ENCODE results near the gene CHKA.

CHKA gene

DNA sequence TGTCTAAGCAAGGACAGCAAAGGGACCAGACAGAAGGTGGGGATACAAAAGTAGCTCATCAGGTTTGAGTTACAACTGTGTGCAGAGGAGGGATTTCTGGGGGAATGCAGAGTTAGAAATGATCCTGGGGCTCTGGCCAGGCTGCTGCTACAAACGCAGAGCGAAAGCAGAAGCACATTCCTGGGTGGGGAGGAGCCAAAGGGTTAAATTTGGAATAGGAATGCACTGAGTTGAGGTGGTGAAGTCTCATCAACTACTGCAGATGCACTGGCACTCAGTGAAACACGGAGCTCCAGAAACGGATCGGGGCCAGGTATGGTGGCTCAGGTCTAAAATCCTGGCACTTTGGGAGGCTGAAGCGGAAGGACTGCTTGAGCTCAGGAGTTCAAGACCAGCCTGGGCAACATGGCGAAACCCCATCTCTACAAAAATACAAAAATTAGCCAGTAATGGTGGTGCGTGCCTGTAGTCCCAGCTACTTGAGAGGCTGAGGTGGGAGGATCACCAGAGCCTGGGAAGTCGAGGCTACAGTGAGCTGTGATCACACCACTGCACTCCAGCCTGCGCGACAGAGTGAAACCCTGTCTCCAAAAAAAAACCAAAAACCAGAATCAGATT lies 3.2 kb downstream of the CHKA start:
- H3K36me3 ChIP-seq (ENCODE audit: control insufficient read depth in 2 of 2, insufficient read depth in 2 of 2, low read length in 2 of 2), result peaks cover 0 to 2% of the 10 kb centered on the region in 2 donors
- H3K4me3 ChIP-seq (ENCODE audit: low read length in 2 of 2), result no peak overlapping the region
- peaks cover 30 to 34% of the 10 kb centered on the region in 2 donors for H3K4me1 ChIP-seq (ENCODE audit: control insufficient read depth in 2 of 2, insufficient read depth in 2 of 2, low read length in 2 of 2)
- peak overlapping the region; percentile 62 to 79 for H3K27ac ChIP-seq (ENCODE audit: low read depth in 2 of 2, low read length in 2 of 2)
- peak overlapping the region in 1 of 2 donors; percentile 91 for H3K9ac ChIP-seq (ENCODE audit: low read depth in 1 of 2, low read length in 2 of 2)
- H3K27me3 ChIP-seq (ENCODE audit: control insufficient read depth in 2 of 2, insufficient read depth in 2 of 2, low read length in 2 of 2), result no peaks in the 10 kb centered on the region
- H3K9me3 ChIP-seq (ENCODE audit: control insufficient read depth in 2 of 2, low read length in 2 of 2), result no peaks in the 10 kb centered on the region

DNA sequence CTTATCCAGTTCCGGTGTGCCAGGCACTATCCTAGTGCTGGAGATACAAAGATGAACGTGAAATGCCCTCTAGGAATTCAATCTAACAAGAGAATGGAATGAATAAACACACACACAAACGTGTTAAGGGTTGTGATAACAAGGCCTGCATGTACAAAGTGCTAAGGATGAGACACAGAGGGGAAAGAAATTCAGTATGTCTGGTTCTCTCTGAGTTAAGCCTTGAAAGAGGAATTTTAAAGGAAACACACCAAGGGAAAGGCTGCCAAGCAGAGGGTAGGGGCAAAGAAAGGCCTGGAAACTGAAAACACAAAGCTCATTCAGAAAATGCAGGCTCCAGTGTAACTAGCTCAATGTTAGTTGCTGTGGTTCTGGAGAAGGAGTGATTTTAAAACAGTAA lies 4.2 kb downstream of the CHKA start:
- H3K9ac ChIP-seq (ENCODE audit: low read depth in 1 of 2, low read length in 2 of 2), result peak overlapping the region; percentile 2 to 50
- H3K9me3 ChIP-seq (ENCODE audit: control insufficient read depth in 2 of 2, low read length in 2 of 2), result no peaks in the 10 kb centered on the region
- H3K4me3 ChIP-seq (ENCODE audit: low read length in 2 of 2), result no peak overlapping the region
- H3K27me3 ChIP-seq (ENCODE audit: control insufficient read depth in 2 of 2, insufficient read depth in 2 of 2, low read length in 2 of 2), result no peaks in the 10 kb centered on the region
- H3K4me1 ChIP-seq (ENCODE audit: control insufficient read depth in 2 of 2, insufficient read depth in 2 of 2, low read length in 2 of 2), result peaks cover 26 to 28% of the 10 kb centered on the region in 2 donors
- H3K36me3 ChIP-seq (ENCODE audit: control insufficient read depth in 2 of 2, insufficient read depth in 2 of 2, low read length in 2 of 2), result peaks cover 0 to 2% of the 10 kb centered on the region in 2 donors
- peak overlapping the region; percentile 5 to 41 for H3K27ac ChIP-seq (ENCODE audit: low read depth in 2 of 2, low read length in 2 of 2)

- Histone ChIP-seq H3K4me1 (ENCODE audit: control insufficient read depth in 2 of 2, insufficient read depth in 2 of 2, low read length in 2 of 2) (peaks cover 23 to 24% of the 10 kb centered on the region in 2 donors), H3K4me3 (ENCODE audit: low read length in 2 of 2) (no peak overlapping the region), H3K36me3 (ENCODE audit: control insufficient read depth in 2 of 2, insufficient read depth in 2 of 2, low read length in 2 of 2) (peaks cover 0 to 2% of the 10 kb centered on the region in 2 donors), H3K9ac (ENCODE audit: low read depth in 1 of 2, low read length in 2 of 2) (no peak overlapping the region), H3K27ac (ENCODE audit: low read depth in 2 of 2, low read length in 2 of 2) (peak overlapping the region; percentile 48 to 49), H3K9me3 (ENCODE audit: control insufficient read depth in 2 of 2, low read length in 2 of 2) (no peaks in the 10 kb centered on the region), H3K27me3 (ENCODE audit: control insufficient read depth in 2 of 2, insufficient read depth in 2 of 2, low read length in 2 of 2) (no peaks in the 10 kb centered on the region)
Measured at GRCh38 chr11:68116126-68116525, 5.1 kb downstream of the CHKA start.

GRCh38 chr11:68115285-68115684 lies 5.9 kb downstream of the CHKA start:
- no peaks in the 10 kb centered on the region for H3K9me3 ChIP-seq (ENCODE audit: control insufficient read depth in 2 of 2, low read length in 2 of 2)

DNA sequence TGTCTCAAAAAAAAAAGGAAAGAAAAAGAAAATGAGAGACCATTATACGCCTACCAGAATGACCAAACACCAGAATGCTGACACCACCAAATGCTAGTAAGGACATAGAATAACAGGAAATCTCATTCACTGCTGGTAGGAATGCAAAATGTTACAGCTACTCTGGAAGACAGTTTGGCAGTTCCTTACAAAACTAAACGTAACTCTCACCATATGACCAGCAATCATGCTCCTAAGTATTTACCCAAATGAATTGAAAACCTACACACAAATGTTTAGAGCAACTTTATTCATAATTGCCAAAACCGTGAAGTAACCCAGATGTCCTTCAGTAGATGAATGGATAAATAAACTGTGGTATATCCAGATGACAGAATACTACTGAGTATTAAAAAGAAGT lies 7.2 kb downstream of the CHKA start:
- Histone ChIP-seq H3K27ac (ENCODE audit: low read depth in 2 of 2, low read length in 2 of 2) (peak overlapping the region in 1 of 2 donors; percentile 17), H3K9me3 (ENCODE audit: control insufficient read depth in 2 of 2, low read length in 2 of 2) (no peaks in the 10 kb centered on the region), H3K27me3 (ENCODE audit: control insufficient read depth in 2 of 2, insufficient read depth in 2 of 2, low read length in 2 of 2) (no peaks in the 10 kb centered on the region)

More at GRCh38 chr11:68115285-68115684, 5.9 kb downstream of the CHKA start:
- H3K27me3 ChIP-seq (ENCODE audit: control insufficient read depth in 2 of 2, insufficient read depth in 2 of 2, low read length in 2 of 2), result no peaks in the 10 kb centered on the region
- no peak overlapping the region for H3K27ac ChIP-seq (ENCODE audit: low read depth in 2 of 2, low read length in 2 of 2)
- peaks cover 0 to 2% of the 10 kb centered on the region in 2 donors for H3K36me3 ChIP-seq (ENCODE audit: control insufficient read depth in 2 of 2, insufficient read depth in 2 of 2, low read length in 2 of 2)
- peaks cover 23 to 24% of the 10 kb centered on the region in 2 donors for H3K4me1 ChIP-seq (ENCODE audit: control insufficient read depth in 2 of 2, insufficient read depth in 2 of 2, low read length in 2 of 2)
- no peak overlapping the region for H3K4me3 ChIP-seq (ENCODE audit: low read length in 2 of 2)
- no peak overlapping the region for H3K9ac ChIP-seq (ENCODE audit: low read depth in 1 of 2, low read length in 2 of 2)

GRCh38 chr11:68107689-68108088 lies 13.5 kb downstream of the CHKA start:
- no peaks in the 10 kb centered on the region for H3K27me3 ChIP-seq (ENCODE audit: control insufficient read depth in 2 of 2, insufficient read depth in 2 of 2, low read length in 2 of 2)
- no peak overlapping the region for H3K4me3 ChIP-seq (ENCODE audit: low read length in 2 of 2)
- no peaks in the 10 kb centered on the region for H3K9me3 ChIP-seq (ENCODE audit: control insufficient read depth in 2 of 2, low read length in 2 of 2)
- peak overlapping the region; percentile 63 to 77 for H3K27ac ChIP-seq (ENCODE audit: low read depth in 2 of 2, low read length in 2 of 2)
- H3K36me3 ChIP-seq (ENCODE audit: control insufficient read depth in 2 of 2, insufficient read depth in 2 of 2, low read length in 2 of 2), result no peaks in the 10 kb centered on the region
- peaks cover 19 to 27% of the 10 kb centered on the region in 2 donors for H3K4me1 ChIP-seq (ENCODE audit: control insufficient read depth in 2 of 2, insufficient read depth in 2 of 2, low read length in 2 of 2)
- peak overlapping the region in 1 of 2 donors; percentile 58 for H3K9ac ChIP-seq (ENCODE audit: low read depth in 1 of 2, low read length in 2 of 2)

More for the DNA sequence above, 7.2 kb downstream of the CHKA start:
- no peak overlapping the region for H3K9ac ChIP-seq (ENCODE audit: low read depth in 1 of 2, low read length in 2 of 2)
- peaks cover 0 to 2% of the 10 kb centered on the region in 2 donors for H3K36me3 ChIP-seq (ENCODE audit: control insufficient read depth in 2 of 2, insufficient read depth in 2 of 2, low read length in 2 of 2)
- H3K4me3 ChIP-seq (ENCODE audit: low read length in 2 of 2), result no peak overlapping the region
- H3K4me1 ChIP-seq (ENCODE audit: control insufficient read depth in 2 of 2, insufficient read depth in 2 of 2, low read length in 2 of 2), result peaks cover 18 to 23% of the 10 kb centered on the region in 2 donors

DNA sequence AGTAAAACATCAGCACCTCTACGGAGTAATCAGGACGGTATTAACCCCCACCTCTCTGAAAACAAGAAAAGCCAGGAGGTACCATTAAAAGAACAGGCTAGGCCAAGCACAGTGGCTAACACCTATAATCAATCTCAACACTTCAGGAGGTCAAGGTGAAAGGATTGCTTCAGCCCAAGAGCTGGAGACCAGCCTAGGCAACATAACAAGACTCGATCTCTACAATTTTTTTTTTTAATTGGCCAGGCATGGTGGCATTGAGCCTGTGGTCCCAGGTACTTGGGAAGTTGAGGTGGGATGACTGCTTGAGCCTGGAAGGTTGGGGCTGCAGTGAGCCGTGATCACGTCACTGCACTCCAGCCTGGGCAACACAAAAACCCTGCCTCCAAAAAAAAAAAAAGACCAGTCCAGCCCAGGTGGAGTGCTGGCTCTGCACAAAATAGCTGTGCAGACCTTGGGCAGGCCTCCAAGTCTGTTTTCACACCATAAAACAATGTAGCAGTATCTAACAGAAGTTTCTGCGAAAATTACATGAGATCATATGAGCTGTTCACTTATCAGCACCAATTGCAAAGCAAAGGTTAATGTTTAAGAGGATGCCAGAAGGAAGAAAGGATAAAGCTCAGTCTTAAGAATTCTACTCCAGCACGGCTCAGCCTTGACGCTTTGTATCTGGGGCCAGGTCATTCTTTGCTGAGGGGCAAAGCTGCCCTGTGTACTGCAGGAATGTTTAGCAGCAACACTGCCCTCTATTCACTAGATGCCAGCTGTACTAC lies 14.8 kb downstream of the CHKA start:
- Histone ChIP-seq H3K9ac (ENCODE audit: low read depth in 1 of 2, low read length in 2 of 2) (peak overlapping the region; percentile 9 to 47), H3K36me3 (ENCODE audit: control insufficient read depth in 2 of 2, insufficient read depth in 2 of 2, low read length in 2 of 2) (no peaks in the 10 kb centered on the region), H3K9me3 (ENCODE audit: control insufficient read depth in 2 of 2, low read length in 2 of 2) (no peaks in the 10 kb centered on the region), H3K4me1 (ENCODE audit: control insufficient read depth in 2 of 2, insufficient read depth in 2 of 2, low read length in 2 of 2) (peaks cover 19 to 27% of the 10 kb centered on the region in 2 donors), H3K4me3 (ENCODE audit: low read length in 2 of 2) (no peak overlapping the region), H3K27me3 (ENCODE audit: control insufficient read depth in 2 of 2, insufficient read depth in 2 of 2, low read length in 2 of 2) (no peaks in the 10 kb centered on the region), H3K27ac (ENCODE audit: low read depth in 2 of 2, low read length in 2 of 2) (peak overlapping the region; percentile 63 to 77)

- Histone ChIP-seq H3K36me3 (ENCODE audit: control insufficient read depth in 2 of 2, insufficient read depth in 2 of 2, low read length in 2 of 2) (no peaks in the 10 kb centered on the region), H3K9ac (ENCODE audit: low read depth in 1 of 2, low read length in 2 of 2) (peak overlapping the region; percentile 4 to 10), H3K27ac (ENCODE audit: low read depth in 2 of 2, low read length in 2 of 2) (peak overlapping the region; percentile 20 to 43), H3K9me3 (ENCODE audit: control insufficient read depth in 2 of 2, low read length in 2 of 2) (no peaks in the 10 kb centered on the region), H3K27me3 (ENCODE audit: control insufficient read depth in 2 of 2, insufficient read depth in 2 of 2, low read length in 2 of 2) (no peaks in the 10 kb centered on the region), H3K4me1 (ENCODE audit: control insufficient read depth in 2 of 2, insufficient read depth in 2 of 2, low read length in 2 of 2) (peaks cover 2 to 7% of the 10 kb centered on the region in 2 donors), H3K4me3 (ENCODE audit: low read length in 2 of 2) (peak overlapping the region in 1 of 2 donors; percentile 14)
Measured at GRCh38 chr11:68099474-68100405, 21.4 kb downstream of the CHKA start.

- H3K4me3 ChIP-seq (ENCODE audit: low read length in 2 of 2), result no peak overlapping the region
- H3K27ac ChIP-seq (ENCODE audit: low read depth in 2 of 2, low read length in 2 of 2), result peak overlapping the region in 1 of 2 donors; percentile 43
- H3K9me3 ChIP-seq (ENCODE audit: control insufficient read depth in 2 of 2, low read length in 2 of 2), result no peaks in the 10 kb centered on the region
Measured at GRCh38 chr11:68099057-68099456, 22.1 kb downstream of the CHKA start.

More at GRCh38 chr11:68099057-68099456, 22.1 kb downstream of the CHKA start:
- peaks cover 0 to 4% of the 10 kb centered on the region in 2 donors for H3K36me3 ChIP-seq (ENCODE audit: control insufficient read depth in 2 of 2, insufficient read depth in 2 of 2, low read length in 2 of 2)
- H3K9ac ChIP-seq (ENCODE audit: low read depth in 1 of 2, low read length in 2 of 2), result peak overlapping the region; percentile 4 to 9
- H3K27me3 ChIP-seq (ENCODE audit: control insufficient read depth in 2 of 2, insufficient read depth in 2 of 2, low read length in 2 of 2), result no peaks in the 10 kb centered on the region
- H3K4me1 ChIP-seq (ENCODE audit: control insufficient read depth in 2 of 2, insufficient read depth in 2 of 2, low read length in 2 of 2), result peaks cover 2 to 7% of the 10 kb centered on the region in 2 donors
